NCI-H1105 (cell line): ENCODE results near the gene CDH11.

ENCODE experiments used
- DNase-seq: peaks from one replicate; lab custom pipeline; 2025; lab: John Stamatoyannopoulos, UW

The CDH11 gene

GRCh38 chr16:65116818-65117430, 4.9 kb downstream of the CDH11 start:
- DNase-seq: no peak

GRCh38 chr16:65116216-65116615, 5.6 kb downstream of the CDH11 start:
- no peak for DNase-seq

- no peak for DNase-seq
Observed at GRCh38 chr16:65114527-65114926, 7.3 kb downstream of the CDH11 start.

- DNase-seq: no peak
Observed at GRCh38 chr16:65113441-65113840, 8.4 kb downstream of the CDH11 start.

- DNase-seq: no peak
Observed at GRCh38 chr16:65111306-65111705, 10.6 kb downstream of the CDH11 start.

GRCh38 chr16:65106757-65107156, 15.1 kb downstream of the CDH11 start:
- DNase-seq: no peak

- no peak for DNase-seq
Observed at GRCh38 chr16:65105171-65105570, 16.7 kb downstream of the CDH11 start.

- DNase-seq: no peak
Observed at GRCh38 chr16:65104471-65104870, 17.4 kb downstream of the CDH11 start.

- no peak for DNase-seq
Observed at GRCh38 chr16:65102326-65102725, 19.5 kb downstream of the CDH11 start.

- no peak for DNase-seq
Observed at GRCh38 chr16:65101009-65101408, 20.9 kb downstream of the CDH11 start.

- DNase-seq: no peak
Observed at GRCh38 chr16:65099607-65100006, 22.3 kb downstream of the CDH11 start.

- DNase-seq: no peak
Observed at GRCh38 chr16:65098916-65099315, 22.9 kb downstream of the CDH11 start.

GRCh38 chr16:65097296-65097695, 24.6 kb downstream of the CDH11 start:
- no peak for DNase-seq

- DNase-seq: no peak
Observed at GRCh38 chr16:65095906-65096305, 26.0 kb downstream of the CDH11 start.

- DNase-seq: no peak
Observed at GRCh38 chr16:65095090-65095728, 26.7 kb downstream of the CDH11 start.

- DNase-seq: no peak
Observed at GRCh38 chr16:65094009-65094408, 27.9 kb downstream of the CDH11 start.

- no peak for DNase-seq
Observed at GRCh38 chr16:65083164-65083857, 38.6 kb downstream of the CDH11 start.

GRCh38 chr16:65079549-65079948, 42.3 kb downstream of the CDH11 start:
- no peak for DNase-seq

GRCh38 chr16:65077181-65077580, 44.7 kb downstream of the CDH11 start:
- DNase-seq: no peak

- DNase-seq: no peak
Observed at GRCh38 chr16:65075877-65076276, 46.0 kb downstream of the CDH11 start.

GRCh38 chr16:65071433-65072311, 50.2 kb downstream of the CDH11 start:
- no peak for DNase-seq

GRCh38 chr16:65070831-65071432, 50.9 kb downstream of the CDH11 start:
- DNase-seq: no peak
